COLO668 (cell line): Measurements from ENCODE around the gene PUM1.
"Not testable (repeated sequence)": the region's sequence is repeated elsewhere in the genome, so short reads cannot be mapped to it uniquely, and the experiment has no call there.

ENCODE experiments used
- DNase-seq: peaks from one replicate; lab custom pipeline; 2025; ENCODE audit not compliant: unreplicated experiment; lab: John Stamatoyannopoulos, UW

The PUM1 gene

GRCh38 chr1:31063631-31064030, 1.9 kb downstream of the PUM1 start:
- DNase-seq, result no peak

GRCh38 chr1:31062867-31063380, 2.6 kb downstream of the PUM1 start:
- DNase-seq, result no peak

DNA sequence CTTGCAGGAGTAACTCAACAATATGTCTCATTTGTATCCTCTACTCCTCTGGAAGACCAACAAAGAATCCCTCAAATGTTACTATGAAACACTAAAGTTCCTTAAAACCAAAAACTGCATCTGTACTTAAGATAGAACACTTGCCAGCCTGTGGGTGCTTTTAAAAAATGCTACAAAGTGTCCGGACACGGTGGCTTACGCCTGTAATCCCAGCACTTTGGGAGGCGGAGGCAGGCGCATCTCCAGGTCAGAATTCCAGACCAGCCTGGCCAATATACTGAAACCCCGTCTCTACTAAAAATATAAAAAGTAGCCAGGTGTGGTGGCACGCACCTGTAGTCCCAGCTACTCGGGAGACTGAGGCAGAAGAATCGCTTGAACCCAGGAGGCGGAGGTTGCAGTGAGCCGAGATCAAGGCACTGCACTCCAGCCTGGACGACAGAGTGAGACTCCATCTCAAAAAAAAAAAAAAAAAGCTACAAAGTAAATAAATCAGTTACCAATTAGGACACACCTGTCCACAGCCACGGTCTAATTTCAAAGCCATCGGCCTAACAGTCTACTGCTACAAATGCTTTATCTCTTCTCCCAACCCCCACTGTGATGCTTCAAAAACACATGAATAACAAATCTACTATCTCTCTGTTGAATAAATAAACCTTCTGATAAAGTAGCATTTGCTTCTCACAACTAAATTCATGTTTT, 3.2 kb downstream of the PUM1 start:
- DNase-seq, result peak; percentile 65

DNA sequence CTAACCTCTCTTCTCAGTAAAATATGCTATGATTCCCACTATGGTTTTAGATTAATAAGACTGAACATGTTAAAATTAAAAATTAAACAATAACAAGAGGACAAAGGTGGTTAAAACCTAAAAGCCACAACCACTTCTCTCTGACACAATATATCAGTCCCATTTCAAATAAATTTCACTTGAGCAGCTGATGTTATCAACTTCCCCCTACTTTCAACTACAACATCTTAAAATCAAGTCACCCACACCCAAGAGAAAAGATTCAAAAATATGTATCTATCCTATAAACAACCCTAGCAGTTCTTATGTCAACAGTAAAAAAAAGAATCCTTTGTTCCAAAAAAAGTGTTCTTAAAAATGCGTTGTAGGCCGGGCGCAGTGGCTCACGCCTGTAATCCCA, 7.5 kb downstream of the PUM1 start:
- DNase-seq, result no peak

DNA sequence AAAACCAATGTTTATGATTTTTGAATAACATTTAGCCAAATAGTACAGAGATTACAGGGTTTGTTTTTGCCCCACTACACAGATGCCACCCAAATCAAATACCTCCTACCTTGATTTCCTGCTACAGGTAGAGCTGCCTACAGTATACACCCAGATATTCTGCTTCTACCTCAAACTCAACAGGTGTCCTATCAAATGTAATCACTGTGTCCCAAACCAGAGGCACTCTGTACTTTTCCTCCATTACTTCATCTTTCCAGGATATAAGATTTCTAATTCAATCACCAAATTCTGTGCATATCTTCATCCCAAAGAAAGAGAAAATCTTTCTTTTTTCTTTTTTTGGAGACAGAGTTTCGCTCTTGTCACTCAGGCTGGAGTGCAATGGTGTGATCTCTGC, 9.6 kb downstream of the PUM1 start:
- DNase-seq, result no peak

GRCh38 chr1:31055501-31055900, 10.0 kb downstream of the PUM1 start:
- no peak for DNase-seq

- DNase-seq, result no peak
Measured at GRCh38 chr1:31054958-31055481, 10.5 kb downstream of the PUM1 start.

DNA sequence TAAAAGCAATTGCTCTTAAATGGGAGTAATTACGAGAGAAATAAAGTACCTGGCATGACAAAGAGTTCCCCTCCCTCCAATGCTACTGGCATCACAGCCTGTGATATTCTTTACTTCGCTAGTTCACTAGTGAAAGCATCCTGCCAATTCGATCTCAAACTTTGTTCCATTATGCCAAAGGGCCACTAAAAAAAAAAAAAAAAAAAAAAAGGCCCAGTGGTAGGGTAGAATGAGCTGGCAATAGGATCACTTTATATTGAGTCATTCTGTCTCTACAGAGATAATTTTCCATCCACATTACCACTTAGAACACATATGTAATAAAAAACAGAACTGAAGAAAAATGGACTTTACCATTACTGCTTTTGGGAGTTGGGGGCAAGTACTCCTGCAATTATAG, 11.2 kb downstream of the PUM1 start:
- DNase-seq, result no peak

- not testable (repeated sequence) for DNase-seq
Measured at GRCh38 chr1:31052613-31053012, 12.9 kb downstream of the PUM1 start.

DNA sequence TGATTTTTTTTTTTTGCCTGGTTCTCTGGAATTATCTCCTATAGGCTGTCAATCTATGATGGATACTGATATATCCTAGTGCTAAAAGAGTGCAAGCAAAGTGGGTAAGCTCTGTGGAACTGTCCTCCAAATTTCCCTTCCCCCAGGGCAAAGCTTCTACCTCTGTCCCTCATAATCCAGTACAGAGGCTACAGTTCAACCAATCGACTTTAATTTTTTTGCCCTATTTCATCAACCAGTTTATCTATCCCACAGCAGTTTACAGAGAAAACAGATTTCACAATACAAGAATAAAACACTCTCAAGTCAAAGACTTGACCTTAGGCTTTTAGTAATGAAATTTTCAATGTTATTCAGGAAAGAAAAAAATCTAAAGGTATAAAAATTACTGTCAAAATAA, 13.9 kb downstream of the PUM1 start:
- no peak for DNase-seq

GRCh38 chr1:31047507-31047906, 18.0 kb downstream of the PUM1 start:
- not testable (repeated sequence) for DNase-seq

DNA sequence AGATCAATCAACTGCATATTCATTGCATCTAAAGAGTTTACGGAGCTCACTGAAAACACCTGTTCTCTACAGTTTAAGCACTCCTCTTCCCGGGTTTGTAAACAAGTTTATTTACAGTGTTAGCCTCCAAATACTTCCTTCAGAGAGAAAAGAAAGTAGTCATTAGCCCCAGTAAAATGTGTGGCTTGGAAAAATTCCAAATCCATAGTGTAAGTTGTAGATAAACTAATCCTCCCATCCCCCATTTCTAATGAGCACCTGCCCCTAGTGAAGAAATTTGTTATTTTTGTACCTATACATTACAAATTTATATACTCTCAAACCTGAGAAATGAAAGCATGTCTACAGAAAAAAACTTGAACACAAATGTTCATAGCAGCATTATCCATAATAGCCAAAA, 21.9 kb downstream of the PUM1 start:
- no peak for DNase-seq

DNA sequence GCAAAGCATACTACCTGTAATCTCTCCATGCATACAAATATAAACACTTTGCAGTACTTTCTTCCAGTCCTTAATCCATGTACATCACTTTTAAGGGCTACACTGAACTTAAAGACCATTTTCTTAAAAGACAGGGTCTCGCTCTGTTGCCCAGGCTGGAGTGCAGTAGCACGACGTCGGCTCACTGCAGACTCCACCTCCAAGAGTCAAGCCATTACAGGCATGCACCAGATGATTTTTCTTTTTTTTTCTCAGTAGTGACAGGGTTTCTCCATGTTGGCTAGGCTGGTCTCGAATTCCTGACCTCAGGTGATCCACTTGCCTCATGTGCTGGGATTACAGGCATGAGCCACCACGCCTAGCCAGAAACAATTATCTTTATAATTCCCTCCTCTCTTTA, 22.9 kb downstream of the PUM1 start:
- no peak for DNase-seq

DNA sequence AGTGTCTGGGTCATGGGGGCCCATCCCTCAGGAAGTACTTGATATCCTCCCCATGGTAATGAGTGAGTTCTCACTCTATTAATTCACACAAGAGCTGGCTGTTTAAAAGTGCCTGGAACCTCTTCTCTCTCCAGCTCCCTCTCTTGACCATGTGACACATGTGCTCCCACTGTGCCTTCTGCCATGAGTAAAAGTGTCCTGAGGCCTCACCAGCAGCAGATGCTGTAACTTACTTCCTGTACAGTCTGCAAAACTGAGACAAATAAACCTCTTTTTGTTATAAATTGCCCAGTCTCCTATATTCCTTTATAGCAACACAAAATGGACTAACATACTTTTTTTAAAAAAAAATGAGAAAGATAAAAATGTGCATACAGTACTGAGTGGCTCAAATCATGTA, 24.0 kb downstream of the PUM1 start:
- DNase-seq, result no peak

DNA sequence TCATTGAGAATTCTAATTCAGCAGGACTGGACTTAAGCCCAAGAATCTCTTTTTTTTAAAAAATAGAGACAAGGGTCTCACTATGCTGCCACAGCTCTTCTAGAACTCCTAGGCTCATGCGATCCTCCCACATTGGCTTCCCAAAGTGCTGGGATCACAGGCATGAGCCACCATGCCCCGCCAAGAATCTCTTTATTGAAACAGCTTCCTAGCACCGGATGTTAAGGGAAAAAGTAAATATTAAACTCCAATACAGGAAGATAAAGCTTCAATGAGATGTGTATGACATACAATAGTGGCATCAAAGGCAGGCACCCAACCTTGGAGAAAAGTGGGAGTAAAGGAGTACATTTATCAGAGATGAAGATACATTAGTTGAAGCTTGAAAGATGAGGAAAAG, 25.5 kb downstream of the PUM1 start:
- DNase-seq, result peak; percentile 51

- not testable (repeated sequence) for DNase-seq
Measured at GRCh38 chr1:31038935-31039334, 26.6 kb downstream of the PUM1 start.

DNA sequence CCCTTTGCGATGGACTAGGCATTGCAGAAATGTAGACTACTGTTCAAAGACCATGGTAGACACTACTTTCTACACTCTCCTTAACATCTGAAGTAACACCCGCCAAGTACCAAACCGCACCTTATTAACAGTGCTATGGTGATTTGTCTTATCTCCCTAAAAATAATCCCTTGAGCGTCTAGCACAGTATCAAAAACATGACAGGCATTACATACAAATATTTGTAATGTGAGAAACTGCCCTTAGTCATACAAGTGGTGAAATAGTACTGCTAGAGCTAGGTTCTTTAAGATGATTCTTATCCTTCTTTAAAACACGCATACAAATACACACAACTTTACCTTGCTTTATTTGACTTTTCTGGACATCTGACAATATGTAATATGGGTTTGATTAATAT, 27.2 kb downstream of the PUM1 start:
- no peak for DNase-seq

DNA sequence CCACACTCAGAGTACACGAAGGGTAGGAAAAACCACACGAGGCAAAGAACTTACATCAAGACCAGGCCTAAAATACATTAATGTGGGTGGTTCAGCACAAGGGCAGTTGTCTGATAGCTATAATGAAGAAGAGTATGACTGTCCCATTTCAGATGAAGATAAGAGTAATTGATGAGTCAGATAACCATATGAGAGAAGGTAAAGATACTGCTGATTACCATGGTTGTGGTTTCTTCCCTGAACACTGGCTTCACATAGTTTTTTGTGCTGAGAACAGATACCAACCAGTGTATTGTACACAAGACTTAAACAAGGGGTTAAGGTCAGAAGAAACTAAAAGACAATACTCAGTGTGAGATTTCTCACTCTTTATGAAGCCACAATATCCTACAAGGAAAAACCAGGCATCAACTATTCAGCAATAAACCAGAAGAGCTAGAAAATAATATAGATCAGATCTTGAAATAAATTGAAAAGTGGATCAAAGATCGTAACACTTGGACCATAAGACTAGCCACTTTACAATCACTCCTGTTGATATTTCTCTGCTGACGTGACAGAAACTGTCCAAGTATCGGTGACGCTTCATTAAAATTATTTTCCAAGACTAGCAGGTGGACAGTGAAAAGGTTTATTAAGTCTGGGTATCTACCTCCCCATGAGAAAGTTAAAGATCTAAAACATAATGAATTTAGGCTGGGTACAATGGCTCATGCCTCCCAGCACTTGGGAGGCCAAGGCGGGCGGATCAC, 28.6 kb downstream of the PUM1 start:
- no peak for DNase-seq

DNA sequence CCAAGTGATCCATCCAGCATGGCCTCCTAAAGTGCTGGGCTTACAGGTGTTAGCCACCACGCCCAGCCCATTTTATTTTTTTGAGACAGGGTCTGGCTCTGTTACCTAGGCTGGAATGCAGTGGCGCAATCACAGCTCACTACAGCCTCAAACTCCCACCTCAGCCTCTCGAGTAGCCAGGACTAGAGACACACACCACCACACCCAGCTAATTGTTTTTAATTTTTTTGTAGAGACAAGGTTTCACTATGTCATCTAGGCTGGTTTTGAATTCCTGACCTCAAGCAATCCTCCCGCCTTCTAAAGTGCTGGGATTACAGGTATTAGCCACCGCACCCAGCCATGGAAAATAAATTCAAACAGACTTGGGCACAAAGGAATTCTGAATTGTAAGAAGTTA, 31.9 kb downstream of the PUM1 start:
- no peak for DNase-seq

GRCh38 chr1:31032266-31032665, 33.3 kb downstream of the PUM1 start:
- no peak for DNase-seq

DNA sequence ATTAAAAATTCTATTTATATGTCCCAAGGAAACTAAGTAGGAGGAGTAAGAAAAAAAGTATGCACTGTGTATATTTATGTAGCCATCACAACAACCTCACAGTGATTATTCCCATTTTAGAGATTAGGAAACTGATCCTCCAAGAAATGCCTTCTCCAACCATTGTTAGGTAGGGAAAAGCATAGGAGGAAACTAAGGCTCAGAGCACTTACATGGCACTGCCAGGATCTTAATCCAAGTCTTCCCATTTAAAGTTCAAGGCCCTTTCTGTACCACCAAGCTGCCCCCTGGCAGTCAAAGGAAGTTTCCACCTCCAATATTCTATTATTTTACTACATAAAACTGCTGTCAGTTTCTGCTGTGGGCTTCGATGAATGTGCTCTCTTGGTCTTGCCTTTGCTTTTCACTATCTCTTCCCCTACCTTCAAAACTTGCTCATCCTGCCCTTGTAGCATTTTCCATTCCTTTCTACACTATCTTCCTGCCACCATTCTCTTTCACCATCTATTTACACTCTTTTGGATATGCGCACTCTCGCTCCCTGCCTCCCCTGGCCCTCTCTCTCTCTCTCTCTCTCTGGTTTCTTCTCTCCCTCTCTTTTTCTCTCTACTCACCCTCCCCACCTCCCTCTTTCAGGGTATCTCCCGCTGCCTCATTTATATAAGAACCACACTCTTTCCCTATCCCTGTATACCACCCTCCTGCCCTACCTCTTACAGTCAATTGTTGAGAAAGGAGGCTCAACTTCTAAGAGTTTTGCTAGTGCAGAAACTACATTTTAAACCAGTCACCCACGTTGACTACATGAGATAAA, 34.0 kb downstream of the PUM1 start:
- no peak for DNase-seq
